WTC11 (cell line): ENCODE data around the gene TEKT1. TPM values are rescaled to one million over a fixed set of nuclear protein-coding genes. Genes with fewer than 3 reads are reported as not detected.
"Not testable (repeated sequence)": the region's sequence is repeated elsewhere in the genome, so short reads cannot be mapped to it uniquely, and the experiment has no call there.

ENCODE experiments used
- ATAC-seq: fragments of 200-7000 bp; cut with Tn5 transposase; 2 replicates; pipeline ENCODE4 v1.10.0; 2021; ENCODE audit warnings: mild to moderate bottlenecking, moderate library complexity
- CTCF ChIA-PET: fragments of 300-600 bp; sonication (Branson Sonifier 250); formaldehyde crosslinking; loops from one replicate; lab custom pipeline; 2021; ENCODE audit warnings: antibody characterized with exemption; lab: Charles Lee
- POLR2A ChIA-PET: fragments of 350-600 bp; sonication (Branson Sonifier 250); formaldehyde crosslinking; loops from one replicate; lab custom pipeline; 2021; ENCODE audit warnings: antibody characterized with exemption; lab: Charles Lee
- DNase-seq: peaks from one replicate; pipeline ENCODE4 v3.0.0; 2021; ENCODE audit warnings: low spot score
- H3K27ac Mint-ChIP-seq: 2 replicates; pipeline ENCODE4 v1.8.0; 2021; ENCODE audit warnings: mixed read lengths
- H3K27me3 Mint-ChIP-seq: 2 replicates; pipeline ENCODE4 v1.8.0; 2021; ENCODE audit warnings: low read depth, mild to moderate bottlenecking, moderate library complexity, mixed read lengths
- H3K36me3 Mint-ChIP-seq: 2 replicates; pipeline ENCODE4 v1.8.0; 2021; ENCODE audit warnings: mixed read lengths
- H3K4me1 Mint-ChIP-seq: 2 replicates; pipeline ENCODE4 v1.8.0; 2022; ENCODE audit warnings: mixed read lengths
- H3K4me3 Mint-ChIP-seq: 2 replicates; pipeline ENCODE4 v1.8.0; 2021; ENCODE audit warnings: mild to moderate bottlenecking, moderate library complexity, mixed read lengths
- H3K9me3 Mint-ChIP-seq: 2 replicates; pipeline ENCODE4 v1.8.0; 2021; ENCODE audit warnings: mixed read lengths
- FOXJ3 ChIP-seq: sonication (generic); formaldehyde crosslinking; IDR thresholded peaks from 2 replicates; pipeline ENCODE4 v1.9.0; 2021; ENCODE audit warnings: missing genetic modification reagents, mild to moderate bottlenecking, borderline replicate concordance
- FOXK1 ChIP-seq: sonication (generic); formaldehyde crosslinking; IDR thresholded peaks from 2 replicates; pipeline ENCODE4 v1.8.0; 2022; ENCODE audit warnings: mild to moderate bottlenecking, moderate library complexity, missing genetic modification reagents
- GRHL2 ChIP-seq: fragments of 250-450 bp; sonication (Bioruptor Pico); IDR thresholded peaks from 2 replicates; pipeline ENCODE4 v1.8.0; 2022; ENCODE audit warnings: mild to moderate bottlenecking, moderate library complexity; ENCODE audit not compliant: insufficient replicate concordance, severe bottlenecking
- IRF2 ChIP-seq: sonication (generic); formaldehyde crosslinking; IDR thresholded peaks from 2 replicates; pipeline ENCODE4 v1.8.0; 2022; ENCODE audit warnings: low read depth, missing genetic modification reagents, borderline replicate concordance
- JUN ChIP-seq: sonication (generic); formaldehyde crosslinking; IDR thresholded peaks from 2 replicates; pipeline ENCODE4 v1.8.0; 2023; ENCODE audit warnings: mild to moderate bottlenecking, missing genetic modification reagents
- OVOL2 ChIP-seq: fragments of 250-450 bp; sonication (Bioruptor Pico); IDR thresholded peaks from 2 replicates; pipeline ENCODE4 v1.9.0; 2021; ENCODE audit warnings: mild to moderate bottlenecking, borderline replicate concordance
- SP1 ChIP-seq: sonication (generic); formaldehyde crosslinking; conservative IDR thresholded peaks from 2 replicates; pipeline ENCODE4 v1.8.1; 2022; ENCODE audit warnings: missing genetic modification reagents
- ZNF263 ChIP-seq: sonication (generic); formaldehyde crosslinking; IDR thresholded peaks from 2 replicates; pipeline ENCODE4 v1.8.1; 2022; ENCODE audit warnings: low read depth, mild to moderate bottlenecking, moderate library complexity, missing genetic modification reagents
- ZNF396 ChIP-seq: fragments of 250-450 bp; sonication (Bioruptor Pico); IDR thresholded peaks from 2 replicates; pipeline ENCODE4 v1.8.0; 2021; ENCODE audit warnings: mild to moderate bottlenecking, moderate library complexity, borderline replicate concordance
- total RNA-seq: library from RNA; stranded (reverse); gene quantifications from 3 replicates; pipeline ENCODE4 v1.2.3, GENCODE V29; 2021
- TF ChIP-seq, protein P1 (sequence below): sonication (generic); formaldehyde crosslinking; IDR thresholded peaks from 2 replicates; pipeline ENCODE4 v1.8.1; 2023; ENCODE audit warnings: mild to moderate bottlenecking, missing genetic modification reagents, borderline replicate concordance
- TF ChIP-seq, protein P2 (sequence below): fragments of 250-450 bp; sonication (Bioruptor Pico); IDR thresholded peaks from 2 replicates; pipeline ENCODE4 v1.9.0; 2021; ENCODE audit warnings: mild to moderate bottlenecking, borderline replicate concordance
- TF ChIP-seq, protein P3 (sequence below): sonication (generic); formaldehyde crosslinking; IDR thresholded peaks from 2 replicates; pipeline ENCODE4 v1.8.1; 2022; ENCODE audit warnings: mild to moderate bottlenecking, moderate library complexity, missing genetic modification reagents

Gene TEKT1
- total RNA-seq, 1 experiment from 2014 or later = 0.37 TPM

DNA sequence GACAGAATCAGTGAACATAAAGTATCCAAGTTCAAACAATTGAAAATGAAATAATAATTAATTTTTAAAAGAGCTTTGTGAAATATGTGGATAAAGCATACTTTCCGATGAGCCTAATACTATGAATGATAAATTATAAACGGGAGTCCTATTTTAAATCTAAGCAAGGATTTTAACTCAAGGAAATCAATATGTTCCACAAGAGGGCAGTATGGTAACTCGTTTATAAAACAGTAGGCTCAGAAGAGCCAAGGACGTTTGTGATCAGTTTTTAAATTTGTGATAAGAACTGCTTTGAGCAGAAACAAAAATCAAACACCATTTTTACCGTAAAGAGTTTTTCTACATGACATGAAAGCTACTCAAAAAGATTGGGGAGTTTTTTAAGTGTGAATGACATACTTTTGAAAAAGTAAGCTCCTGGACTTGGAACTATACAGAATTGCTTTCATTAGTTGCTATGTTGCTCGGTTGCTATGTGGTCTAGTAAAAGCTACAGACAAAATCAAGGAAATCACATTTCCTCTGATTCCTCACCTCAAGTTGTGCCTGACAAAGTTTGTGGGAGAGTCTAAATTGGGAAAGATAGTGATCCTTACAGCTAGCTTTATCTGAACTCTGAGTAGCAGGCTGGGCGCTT, 11.8 kb upstream of the TEKT1 start:
- POLR2A ChIA-PET = no interaction called here
- CTCF ChIA-PET = interaction anchor here (0.7 to 5.5 kb wide), 29 partner anchors 9 to 289 kb away, joined by 3 to 68 read pairs (median 4); partner anchors contain the start of genes SLC13A5 and TEKT1
- ATAC-seq = no peak
- Mint-ChIP-seq H3K27ac (no peak overlapping the region), H3K4me3 (no peak overlapping the region), H3K27me3 (peaks cover 32% of the 10 kb centered on the region), H3K36me3 (no peaks in the 10 kb centered on the region), H3K9me3 (no peaks in the 10 kb centered on the region), H3K4me1 (no peaks in the 10 kb centered on the region)
- no peak for TF ChIP-seq GRHL2 (CRISPR knock-in tag)
- DNase-seq = no peak

DNA sequence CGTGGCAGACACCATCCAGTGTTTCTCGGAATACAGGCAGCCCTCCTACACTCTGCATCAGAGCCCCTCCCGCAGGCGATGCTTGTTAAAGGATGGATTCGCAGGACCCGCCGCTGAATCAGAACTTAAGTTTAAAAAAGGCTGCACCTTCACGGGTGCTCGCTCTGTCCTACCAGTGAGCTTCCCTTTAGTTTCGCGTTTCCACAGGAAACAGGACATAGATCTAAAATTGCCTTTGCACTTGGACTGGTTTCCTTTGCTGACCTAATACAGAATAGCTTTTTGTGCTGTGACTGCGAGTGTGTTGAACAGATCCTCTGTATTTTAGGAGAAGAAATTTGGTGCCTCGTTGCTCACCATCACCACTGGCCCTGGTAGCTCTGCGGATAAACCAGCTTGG, 10.2 kb upstream of the TEKT1 start:
- H3K27ac Mint-ChIP-seq, POLR2A ChIA-PET, H3K4me3 Mint-ChIP-seq, H3K9me3 Mint-ChIP-seq, ATAC-seq, H3K36me3 Mint-ChIP-seq, H3K4me1 Mint-ChIP-seq, DNase-seq: not testable (repeated sequence)
- CTCF ChIA-PET = interaction anchor here (1.5 to 5.5 kb wide), 4 partner anchors 11 to 180 kb away, joined by 4 to 68 read pairs (median 20); no protein-coding TSS in a partner anchor
- peaks cover 30% of the 10 kb centered on the region for H3K27me3 Mint-ChIP-seq

DNA sequence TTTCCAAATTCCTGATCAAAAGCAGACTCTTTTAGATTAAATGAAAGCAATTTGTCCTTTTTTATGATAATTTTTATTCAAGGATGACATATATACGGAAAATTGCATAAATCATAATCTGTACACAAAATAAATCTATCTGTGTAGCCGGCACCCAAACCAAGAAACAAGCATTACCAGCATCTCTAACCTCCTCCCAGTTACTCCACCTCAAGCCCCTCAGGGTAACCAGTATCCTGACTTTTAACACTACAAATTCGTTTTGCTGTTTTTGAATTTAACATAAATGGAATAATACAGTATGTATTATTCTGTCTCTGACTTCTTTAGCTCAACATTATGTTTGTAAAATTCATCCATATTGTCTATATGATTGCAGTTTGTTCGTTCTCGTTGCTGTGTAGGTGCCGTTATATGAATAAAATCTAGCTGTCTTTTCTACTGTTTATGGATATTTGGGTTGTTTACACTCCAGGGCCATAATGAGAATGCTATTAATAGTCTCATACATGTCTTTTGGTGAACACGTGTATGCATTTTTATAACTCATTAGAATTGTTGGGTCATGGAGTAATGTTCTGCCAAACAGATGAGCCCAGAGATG, 1.0 kb downstream of the TEKT1 start:
- H3K9me3 Mint-ChIP-seq = no peaks in the 10 kb centered on the region
- peaks cover 55% of the 10 kb centered on the region for H3K27me3 Mint-ChIP-seq
- no peaks in the 10 kb centered on the region for H3K36me3 Mint-ChIP-seq
- no peak overlapping the region for H3K4me3 Mint-ChIP-seq
- ChIA-PET CTCF (no interaction called here), POLR2A (no interaction called here)
- H3K4me1 Mint-ChIP-seq = peaks cover 4% of the 10 kb centered on the region
- ATAC-seq (no peak), DNase-seq (no peak)
- TF ChIP-seq ZNF263 (CRISPR knock-in tag) = no peak
- TF ChIP-seq, protein P1, sequence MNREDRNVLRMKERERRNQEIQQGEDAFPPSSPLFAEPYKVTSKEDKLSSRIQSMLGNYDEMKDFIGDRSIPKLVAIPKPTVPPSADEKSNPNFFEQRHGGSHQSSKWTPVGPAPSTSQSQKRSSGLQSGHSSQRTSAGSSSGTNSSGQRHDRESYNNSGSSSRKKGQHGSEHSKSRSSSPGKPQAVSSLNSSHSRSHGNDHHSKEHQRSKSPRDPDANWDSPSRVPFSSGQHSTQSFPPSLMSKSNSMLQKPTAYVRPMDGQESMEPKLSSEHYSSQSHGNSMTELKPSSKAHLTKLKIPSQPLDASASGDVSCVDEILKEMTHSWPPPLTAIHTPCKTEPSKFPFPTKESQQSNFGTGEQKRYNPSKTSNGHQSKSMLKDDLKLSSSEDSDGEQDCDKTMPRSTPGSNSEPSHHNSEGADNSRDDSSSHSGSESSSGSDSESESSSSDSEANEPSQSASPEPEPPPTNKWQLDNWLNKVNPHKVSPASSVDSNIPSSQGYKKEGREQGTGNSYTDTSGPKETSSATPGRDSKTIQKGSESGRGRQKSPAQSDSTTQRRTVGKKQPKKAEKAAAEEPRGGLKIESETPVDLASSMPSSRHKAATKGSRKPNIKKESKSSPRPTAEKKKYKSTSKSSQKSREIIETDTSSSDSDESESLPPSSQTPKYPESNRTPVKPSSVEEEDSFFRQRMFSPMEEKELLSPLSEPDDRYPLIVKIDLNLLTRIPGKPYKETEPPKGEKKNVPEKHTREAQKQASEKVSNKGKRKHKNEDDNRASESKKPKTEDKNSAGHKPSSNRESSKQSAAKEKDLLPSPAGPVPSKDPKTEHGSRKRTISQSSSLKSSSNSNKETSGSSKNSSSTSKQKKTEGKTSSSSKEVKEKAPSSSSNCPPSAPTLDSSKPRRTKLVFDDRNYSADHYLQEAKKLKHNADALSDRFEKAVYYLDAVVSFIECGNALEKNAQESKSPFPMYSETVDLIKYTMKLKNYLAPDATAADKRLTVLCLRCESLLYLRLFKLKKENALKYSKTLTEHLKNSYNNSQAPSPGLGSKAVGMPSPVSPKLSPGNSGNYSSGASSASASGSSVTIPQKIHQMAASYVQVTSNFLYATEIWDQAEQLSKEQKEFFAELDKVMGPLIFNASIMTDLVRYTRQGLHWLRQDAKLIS (CRISPR knock-in tag) = no peak
- no peak for TF ChIP-seq FOXK1 (CRISPR knock-in tag)
- TF ChIP-seq FOXJ3 (CRISPR knock-in tag) = no peak
- TF ChIP-seq IRF2 (CRISPR knock-in tag) = no peak
- TF ChIP-seq ZNF396 (CRISPR knock-in tag) = no peak
- no peak for TF ChIP-seq JUN
- no peak for TF ChIP-seq SP1 (CRISPR knock-in tag)
- TF ChIP-seq, protein P2, sequence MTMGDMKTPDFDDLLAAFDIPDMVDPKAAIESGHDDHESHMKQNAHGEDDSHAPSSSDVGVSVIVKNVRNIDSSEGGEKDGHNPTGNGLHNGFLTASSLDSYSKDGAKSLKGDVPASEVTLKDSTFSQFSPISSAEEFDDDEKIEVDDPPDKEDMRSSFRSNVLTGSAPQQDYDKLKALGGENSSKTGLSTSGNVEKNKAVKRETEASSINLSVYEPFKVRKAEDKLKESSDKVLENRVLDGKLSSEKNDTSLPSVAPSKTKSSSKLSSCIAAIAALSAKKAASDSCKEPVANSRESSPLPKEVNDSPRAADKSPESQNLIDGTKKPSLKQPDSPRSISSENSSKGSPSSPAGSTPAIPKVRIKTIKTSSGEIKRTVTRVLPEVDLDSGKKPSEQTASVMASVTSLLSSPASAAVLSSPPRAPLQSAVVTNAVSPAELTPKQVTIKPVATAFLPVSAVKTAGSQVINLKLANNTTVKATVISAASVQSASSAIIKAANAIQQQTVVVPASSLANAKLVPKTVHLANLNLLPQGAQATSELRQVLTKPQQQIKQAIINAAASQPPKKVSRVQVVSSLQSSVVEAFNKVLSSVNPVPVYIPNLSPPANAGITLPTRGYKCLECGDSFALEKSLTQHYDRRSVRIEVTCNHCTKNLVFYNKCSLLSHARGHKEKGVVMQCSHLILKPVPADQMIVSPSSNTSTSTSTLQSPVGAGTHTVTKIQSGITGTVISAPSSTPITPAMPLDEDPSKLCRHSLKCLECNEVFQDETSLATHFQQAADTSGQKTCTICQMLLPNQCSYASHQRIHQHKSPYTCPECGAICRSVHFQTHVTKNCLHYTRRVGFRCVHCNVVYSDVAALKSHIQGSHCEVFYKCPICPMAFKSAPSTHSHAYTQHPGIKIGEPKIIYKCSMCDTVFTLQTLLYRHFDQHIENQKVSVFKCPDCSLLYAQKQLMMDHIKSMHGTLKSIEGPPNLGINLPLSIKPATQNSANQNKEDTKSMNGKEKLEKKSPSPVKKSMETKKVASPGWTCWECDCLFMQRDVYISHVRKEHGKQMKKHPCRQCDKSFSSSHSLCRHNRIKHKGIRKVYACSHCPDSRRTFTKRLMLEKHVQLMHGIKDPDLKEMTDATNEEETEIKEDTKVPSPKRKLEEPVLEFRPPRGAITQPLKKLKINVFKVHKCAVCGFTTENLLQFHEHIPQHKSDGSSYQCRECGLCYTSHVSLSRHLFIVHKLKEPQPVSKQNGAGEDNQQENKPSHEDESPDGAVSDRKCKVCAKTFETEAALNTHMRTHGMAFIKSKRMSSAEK = no peak
- TF ChIP-seq, protein P3, sequence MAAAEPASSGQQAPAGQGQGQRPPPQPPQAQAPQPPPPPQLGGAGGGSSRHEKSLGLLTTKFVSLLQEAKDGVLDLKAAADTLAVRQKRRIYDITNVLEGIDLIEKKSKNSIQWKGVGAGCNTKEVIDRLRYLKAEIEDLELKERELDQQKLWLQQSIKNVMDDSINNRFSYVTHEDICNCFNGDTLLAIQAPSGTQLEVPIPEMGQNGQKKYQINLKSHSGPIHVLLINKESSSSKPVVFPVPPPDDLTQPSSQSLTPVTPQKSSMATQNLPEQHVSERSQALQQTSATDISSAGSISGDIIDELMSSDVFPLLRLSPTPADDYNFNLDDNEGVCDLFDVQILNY (CRISPR knock-in tag) = no peak
- no peak for TF ChIP-seq OVOL2 (CRISPR knock-in tag)
- no peak overlapping the region for H3K27ac Mint-ChIP-seq
